K562 (cell line): Measurements from ENCODE around the gene SRSF1. TPM values are rescaled to one million over a fixed set of nuclear protein-coding genes. Genes with fewer than 3 reads are reported as not detected.

ENCODE experiments used
- BCLAF1 ChIP-seq, 2 experiments: fragments of 450-650 bp in 1 of 2; IDR thresholded peaks; 2 replicates each; pipeline ENCODE4 v1.6.1; 2011 to 2017; ENCODE audit warnings: low read depth in 2 of 2, antibody characterized with exemption in 1 of 2, borderline replicate concordance in 1 of 2, low read length in 1 of 2, mild to moderate bottlenecking in 1 of 2, mixed read lengths in 1 of 2; ENCODE audit not compliant: control insufficient read depth in 1 of 2
- CREBBP ChIP-seq: IDR thresholded peaks from one replicate; pipeline ENCODE4 v1.6.1; 2012; ENCODE audit warnings: low read depth, mild to moderate bottlenecking, control low read depth, inconsistent platforms, low read length
- EHMT2 ChIP-seq: fragments of 450-650 bp; IDR thresholded peaks from 2 replicates; pipeline ENCODE4 v1.6.1; 2018; ENCODE audit warnings: antibody characterized with exemption
- FOXP1 ChIP-seq: sonication (generic); formaldehyde crosslinking; IDR thresholded peaks from 2 replicates; pipeline ENCODE4 v1.8.0; 2022; ENCODE audit warnings: mild to moderate bottlenecking, missing genetic modification reagents
- MCM3 ChIP-seq: fragments of 450-650 bp; IDR thresholded peaks from 2 replicates; pipeline ENCODE4 v1.6.1; 2016
- MEF2D ChIP-seq: conservative IDR thresholded peaks from 2 replicates; pipeline ENCODE4 v1.6.1; 2016; ENCODE audit warnings: low read depth, missing genetic modification characterization, missing compliant biosample characterization
- MIER1 ChIP-seq: fragments of 450-650 bp; IDR thresholded peaks from 2 replicates; pipeline ENCODE4 v1.6.1; 2016; ENCODE audit warnings: antibody characterized with exemption, mild to moderate bottlenecking, low read depth
- MLLT1 ChIP-seq, 2 experiments: fragments of 450-650 bp; IDR thresholded peaks; 2 replicates each; pipeline ENCODE4 v1.6.1; 2016
- PURB ChIP-seq: sonication (generic); formaldehyde crosslinking; IDR thresholded peaks from 2 replicates; pipeline ENCODE4 v1.9.0; 2021; ENCODE audit warnings: low read depth, mild to moderate bottlenecking, missing genetic modification reagents
- RBM14 ChIP-seq: fragments of 200-400 bp; formaldehyde crosslinking; IDR thresholded peaks from 2 replicates; pipeline ENCODE4 v1.6.1; 2018; ENCODE audit warnings: low read depth, mild to moderate bottlenecking, low read length, moderate library complexity, borderline replicate concordance; ENCODE audit not compliant: insufficient read depth
- SRF ChIP-seq, 2 experiments: fragments of 250-450, 450-650 bp in 1 of 2; sonication (Bioruptor Pico) in 1 of 2; sonication (generic) in 1 of 2; formaldehyde crosslinking; IDR thresholded peaks; 2 replicates each; pipeline versions ENCODE4 v1.5.0 to v1.5.1; 2020 to 2022; ENCODE audit warnings: mild to moderate bottlenecking in 1 of 2, missing genetic modification reagents in 1 of 2
- TCF7L2 ChIP-seq: fragments of 150-350 bp; IDR thresholded peaks from 2 replicates; pipeline ENCODE4 v1.6.1; 2016; ENCODE audit warnings: low read depth, mild to moderate bottlenecking, low read length, moderate library complexity
- ZBTB1 ChIP-seq: sonication (generic); formaldehyde crosslinking; IDR thresholded peaks from 2 replicates; pipeline ENCODE4 v1.8.1; 2023; ENCODE audit warnings: missing genetic modification reagents, low read depth, mild to moderate bottlenecking, borderline replicate concordance
- ZMIZ1 ChIP-seq, 2 experiments: fragments of 150-350 bp in 1 of 2; IDR thresholded peaks; 2 replicates each; pipeline ENCODE4 v1.6.1; 2012 to 2016; ENCODE audit warnings: low read depth in 2 of 2, low read length in 2 of 2, mild to moderate bottlenecking in 1 of 2, moderate library complexity in 1 of 2
- ZNF431 ChIP-seq: sonication (generic); formaldehyde crosslinking; IDR thresholded peaks from 2 replicates; pipeline ENCODE4 v1.8.0; 2022; ENCODE audit warnings: mild to moderate bottlenecking, missing genetic modification reagents
- ZNF561 ChIP-seq: fragments of 450-650 bp; formaldehyde crosslinking; conservative IDR thresholded peaks from 2 replicates; pipeline ENCODE4 v1.4.0; 2020; ENCODE audit warnings: mild to moderate bottlenecking, moderate library complexity
- ZNF785 ChIP-seq: fragments of 250-450 bp; sonication (Bioruptor Pico); IDR thresholded peaks from 2 replicates; pipeline ENCODE4 v1.4.0; 2020; ENCODE audit warnings: mild to moderate bottlenecking
- polyA plus RNA-seq, 8 experiments: library from polyadenylated mRNA; depleted of rRNA in 4 of 8; stranded (reverse) in 5 of 8; unstranded in 3 of 8; fragments of >200 nt; fragmentation: Nextera tagmentation in 2 of 8; fragmentation: Illumina TruSeq in 1 of 8; extraction: Ambion mirVana in 2 of 8; extraction: Trizol in 1 of 8; gene quantifications; 2 replicates each; pipeline versions ENCODE4 v1.2.1 to v1.2.3, GENCODE V29; 2011 to 2014; ENCODE audit warnings: inconsistent platforms in 1 of 8, missing spikeins in 1 of 8
- total RNA-seq, 7 experiments: library from RNA; depleted of rRNA in 6 of 7; stranded (reverse); fragments of >200 nt in 6 of 7; fragmentation: Illumina TruSeq in 2 of 7; extraction: Trizol in 2 of 7; gene quantifications; 2 replicates each; pipeline versions ENCODE4 v1.2.1 to v1.2.3, GENCODE V29; 2011 to 2021; ENCODE audit warnings: low replicate concordance in 1 of 7

The SRSF1 gene
- total and polyA plus RNA-seq, 9 of the 15 experiments (the other 6 are each of a cell fraction or from before 2014, with no cell fraction given): 77.8 to 559 (median 442) TPM

- TF ChIP-seq MEF2D (tag) (0 out of 2 replicates have a peak, but pooled peaks have one; percentile 9), BCLAF1 (IDR thresholded peaks at IDR 0.05; ENCODE audit: borderline replicate concordance in 1 of 2, control insufficient read depth in 1 of 2, low read depth in 2 of 2, low read length in 1 of 2) (no peak), CREBBP (no peak), ZNF561 (CRISPR knock-in tag) (no peak), ZMIZ1 (IDR thresholded peaks at IDR 0.05; ENCODE audit: low read depth in 2 of 2, low read length in 2 of 2) (no peak), RBM14 (no peak), SRF (CRISPR knock-in tag; IDR thresholded peaks at IDR 0.05) (no peak), TCF7L2 (no peak), MCM3 (no peak), MIER1 (no peak), ZBTB1 (CRISPR knock-in tag) (no peak), FOXP1 (CRISPR knock-in tag) (0 out of 2 replicates have a peak, but pooled peaks have one; percentile 64), ZNF785 (CRISPR knock-in tag) (no peak), ZNF431 (CRISPR knock-in tag) (0 out of 2 replicates have a peak, but pooled peaks have one; percentile 1), MLLT1 (IDR thresholded peaks at IDR 0.05) (peak in 1 of 2 experiments; percentile 60; a peak in 2 of 4 replicates), EHMT2 (no peak), PURB (CRISPR knock-in tag) (no peak)
Measured at GRCh38 chr17:58007781-58008706, 998 bp upstream of the SRSF1 start (continued).
